Stimulated activated naive CD4-positive, alpha-beta T cell (primary cell): ENCODE data around the gene CHRM1.
A peak's percentile ranks its signal among the peaks of the same experiment; 100 is the strongest.

Experiments
- DNase-seq, 6 experiments: peaks; one replicate each; lab custom pipeline; 2025; lab: John Stamatoyannopoulos, UW

CHRM1 gene

DNA sequence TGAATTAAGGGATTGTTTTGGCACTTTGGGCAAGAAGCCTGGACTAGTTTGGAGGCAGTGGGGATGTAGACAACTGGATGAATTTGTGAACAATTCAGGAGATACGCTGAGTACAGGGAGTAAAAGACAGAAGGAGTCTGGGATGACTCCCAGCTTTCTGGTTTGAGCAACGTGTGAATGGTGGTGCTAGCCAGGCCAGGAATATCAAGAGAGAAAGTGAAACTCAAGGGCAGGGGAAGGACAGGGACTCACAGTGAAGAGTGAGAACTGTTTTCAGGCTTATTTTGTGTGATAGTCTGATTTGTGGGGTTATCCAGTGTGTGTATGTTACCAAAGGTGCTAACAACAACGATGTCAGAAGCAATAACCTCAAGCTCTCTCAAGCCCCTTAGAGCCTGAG lies 15.9 kb downstream of the CHRM1 start:
- DNase-seq, result no peak

DNA sequence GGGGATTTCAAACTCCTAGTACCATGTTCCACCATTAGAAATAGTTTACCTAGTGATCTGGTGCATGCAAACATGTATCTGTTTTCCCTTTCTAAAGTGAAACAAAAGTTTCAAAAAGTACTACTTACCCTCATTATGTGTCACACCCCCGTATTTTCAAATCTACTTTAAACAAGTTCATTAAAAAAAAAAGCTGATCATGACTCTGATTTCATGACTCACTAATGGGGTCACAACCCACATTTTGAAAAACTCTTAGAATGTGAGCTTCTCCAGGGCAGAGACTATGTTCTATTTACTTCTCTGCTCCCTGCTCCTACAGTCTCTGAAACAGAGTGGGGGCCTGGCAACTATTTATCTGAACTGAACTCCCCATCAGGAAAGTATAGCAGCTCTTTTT lies 18.2 kb downstream of the CHRM1 start:
- no peak for DNase-seq

GRCh38 chr11:62898027-62898426 lies 23.1 kb downstream of the CHRM1 start:
- no peak for DNase-seq

DNA sequence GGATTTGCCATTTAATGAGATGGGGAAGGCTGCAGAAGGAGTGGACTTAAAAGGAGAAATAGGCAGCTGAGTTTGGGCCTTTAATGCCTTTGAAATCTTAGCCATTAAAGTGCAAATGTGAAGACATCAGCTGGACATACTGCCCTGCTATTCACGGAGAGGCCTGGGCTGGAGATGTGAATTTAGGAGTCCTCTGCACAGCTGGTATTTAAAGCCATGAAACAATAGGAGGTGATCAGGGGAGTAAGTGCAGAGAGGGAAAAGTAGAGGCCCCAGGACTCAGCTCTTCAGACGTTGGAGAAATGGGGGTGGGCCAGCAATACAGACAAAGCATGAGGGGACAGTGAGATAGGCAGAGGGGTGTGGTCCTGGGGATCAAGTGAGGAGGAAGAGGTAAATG lies 23.9 kb downstream of the CHRM1 start:
- DNase-seq, result no peak

GRCh38 chr11:62896049-62896448 lies 25.1 kb downstream of the CHRM1 start:
- DNase-seq, result no peak

- no peak for DNase-seq
These were observed 25.7 kb downstream of the CHRM1 start for GRCh38 chr11:62895501-62895900.

DNA sequence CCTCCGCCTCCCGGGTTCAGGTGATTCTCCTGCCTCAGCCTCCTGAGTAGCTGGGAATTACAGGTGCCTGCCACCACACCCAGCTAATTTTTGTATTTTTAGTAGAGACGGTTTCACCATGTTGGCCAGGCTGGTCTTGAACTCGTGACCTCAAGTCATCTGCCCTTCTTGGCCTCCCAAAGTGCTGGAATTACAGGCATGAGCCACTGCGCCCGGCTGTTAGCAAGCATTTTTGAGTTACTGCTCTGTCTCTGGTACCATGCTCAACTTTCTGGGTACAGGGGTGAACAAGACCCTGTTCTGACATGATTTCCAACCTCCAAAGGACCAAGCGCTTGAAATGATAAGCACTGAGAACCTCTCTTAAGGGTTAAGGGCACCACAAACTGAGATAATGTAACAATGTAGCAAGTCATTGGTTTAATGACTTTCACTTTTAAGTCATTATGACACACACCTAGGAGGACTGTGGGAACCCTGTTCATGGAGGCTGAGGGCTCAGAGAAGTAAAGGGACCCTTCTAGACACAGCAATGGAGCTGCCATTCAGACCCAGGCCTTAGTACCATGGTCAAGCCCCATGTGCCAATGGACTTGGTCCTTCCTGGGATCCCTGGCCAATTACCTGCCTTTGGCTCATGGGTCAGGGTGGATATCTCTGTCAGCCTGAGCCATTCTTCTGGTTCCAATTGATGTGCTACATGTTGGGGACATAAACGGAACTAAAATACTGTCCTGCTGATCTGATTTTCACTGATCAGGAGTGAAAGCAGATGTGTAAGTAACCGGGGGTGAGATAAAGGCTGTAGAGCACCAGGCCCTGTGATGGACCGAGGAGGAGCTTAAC lies 28.9 kb downstream of the CHRM1 start:
- DNase-seq, result no peak

DNA sequence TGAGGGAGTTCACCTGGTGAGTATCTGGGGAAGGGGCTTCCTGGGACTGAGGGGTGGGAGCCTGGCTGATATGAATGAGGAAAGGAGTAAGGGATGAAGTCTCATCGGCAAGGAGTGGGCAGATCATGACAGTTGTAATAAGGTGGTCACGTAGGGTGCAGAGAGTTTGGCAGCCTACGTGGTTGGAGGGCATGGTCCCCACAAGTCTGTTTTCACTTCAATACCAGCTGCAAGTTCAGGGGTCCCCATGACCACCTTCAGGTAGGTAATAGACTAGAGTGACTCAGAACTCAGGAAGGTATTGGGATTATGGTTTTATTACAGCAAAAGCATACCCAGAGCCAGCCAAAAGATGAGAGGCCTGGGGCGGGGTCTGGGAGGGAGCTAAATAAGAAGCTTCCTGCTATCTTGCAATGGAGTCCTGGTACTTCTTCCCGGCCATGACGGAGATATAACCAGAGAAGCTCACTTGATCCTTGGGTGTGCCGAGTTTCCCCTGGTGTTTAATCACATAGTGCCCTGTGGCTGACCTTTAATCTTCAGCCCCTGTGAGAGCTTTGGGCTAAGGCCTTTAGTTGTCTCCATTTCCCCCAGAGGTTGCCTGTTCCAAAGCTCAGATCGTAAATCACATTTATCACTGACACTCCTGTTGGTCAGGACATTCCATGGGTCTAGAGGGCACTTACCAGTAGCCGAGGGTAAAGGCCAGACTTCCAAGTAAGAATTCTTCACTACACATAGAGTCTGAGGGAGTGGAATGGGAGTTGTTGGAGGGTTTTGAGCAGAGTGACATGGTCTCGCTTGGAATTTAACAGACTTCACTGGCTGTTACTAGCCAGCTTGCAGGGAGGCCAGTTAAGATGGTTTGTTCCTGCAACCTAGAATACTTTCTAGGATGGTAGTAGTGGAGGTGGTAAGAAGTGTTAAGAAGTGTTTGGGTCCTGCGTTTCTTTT lies 31.4 kb downstream of the CHRM1 start:
- DNase-seq, result no peak

DNA sequence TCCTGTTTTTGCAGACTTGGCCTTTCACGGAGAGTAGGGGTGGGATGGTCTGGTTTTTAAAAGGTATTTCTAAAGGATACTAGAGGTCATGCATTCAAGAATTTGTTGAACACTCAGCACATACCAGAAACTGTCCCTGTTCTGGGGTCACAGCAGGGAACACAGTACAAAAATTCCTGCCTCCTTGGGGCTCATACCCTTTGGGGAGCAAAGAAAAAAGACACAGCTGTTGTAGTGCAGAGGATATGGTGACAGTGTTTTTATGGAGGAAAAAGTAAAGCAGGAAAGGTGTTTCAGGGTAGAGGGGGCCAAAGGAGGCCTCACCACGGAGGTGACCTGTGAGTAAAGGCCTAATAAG lies 32.1 kb downstream of the CHRM1 start:
- DNase-seq, result no peak

- no peak for DNase-seq
These were observed 32.8 kb downstream of the CHRM1 start for GRCh38 chr11:62888406-62888805.

- no peak for DNase-seq
These were observed 35.9 kb downstream of the CHRM1 start for GRCh38 chr11:62885137-62885750.

GRCh38 chr11:62883673-62884072 lies 37.5 kb downstream of the CHRM1 start:
- DNase-seq, result no peak

DNA sequence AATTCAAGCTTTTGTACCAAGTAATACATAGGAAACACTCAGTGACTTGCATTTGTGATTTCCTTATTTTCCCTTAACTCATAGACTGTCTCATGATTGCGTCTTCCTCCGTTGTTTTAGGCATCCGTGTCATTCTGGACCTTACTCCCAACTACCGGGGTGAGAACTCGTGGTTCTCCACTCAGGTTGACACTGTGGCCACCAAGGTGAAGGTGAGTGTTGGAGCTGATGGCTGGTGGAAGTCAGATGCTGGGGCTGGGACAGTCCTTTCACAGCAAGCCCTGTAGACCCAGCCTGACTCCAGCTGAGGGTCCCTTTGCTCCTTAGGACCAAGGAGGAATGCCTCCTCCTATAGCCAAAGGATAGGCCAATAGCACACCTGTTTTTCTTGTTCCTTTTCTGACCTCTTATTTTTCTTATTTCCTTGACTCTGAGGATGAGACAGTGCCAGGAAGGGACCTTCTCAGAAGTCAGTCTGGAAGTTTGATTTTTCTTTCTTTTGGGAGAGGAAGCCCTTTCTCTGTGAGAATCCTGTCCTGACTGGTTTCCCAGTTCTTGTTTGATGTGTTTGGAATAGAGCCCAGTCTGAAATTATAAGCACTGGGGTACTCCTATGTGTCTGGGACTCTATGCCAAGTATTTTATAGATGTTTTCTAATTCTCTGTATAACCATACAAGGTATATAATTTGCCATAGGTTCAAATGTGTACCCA lies 38.2 kb downstream of the CHRM1 start:
- DNase-seq, result no peak

DNA sequence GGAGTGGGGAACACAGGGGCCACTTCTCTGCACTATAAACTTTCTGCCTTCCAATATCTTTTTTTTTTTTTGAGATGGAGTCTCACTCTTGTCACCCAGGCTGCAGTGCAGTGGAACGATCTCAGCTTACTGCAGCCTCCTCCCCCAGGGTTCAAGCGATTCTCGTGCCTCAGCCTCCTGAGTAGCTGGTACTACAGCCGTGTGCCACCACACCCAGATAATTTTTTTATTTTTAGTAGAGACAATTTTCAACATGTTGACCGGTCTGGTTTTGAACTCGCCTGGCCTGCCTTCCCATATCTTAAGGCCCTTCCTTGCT lies 38.8 kb downstream of the CHRM1 start:
- no peak for DNase-seq

- peak; percentile 85 to 97 (median 90) for DNase-seq
These were observed 39.4 kb downstream of the CHRM1 start for GRCh38 chr11:62881579-62882430.

DNA sequence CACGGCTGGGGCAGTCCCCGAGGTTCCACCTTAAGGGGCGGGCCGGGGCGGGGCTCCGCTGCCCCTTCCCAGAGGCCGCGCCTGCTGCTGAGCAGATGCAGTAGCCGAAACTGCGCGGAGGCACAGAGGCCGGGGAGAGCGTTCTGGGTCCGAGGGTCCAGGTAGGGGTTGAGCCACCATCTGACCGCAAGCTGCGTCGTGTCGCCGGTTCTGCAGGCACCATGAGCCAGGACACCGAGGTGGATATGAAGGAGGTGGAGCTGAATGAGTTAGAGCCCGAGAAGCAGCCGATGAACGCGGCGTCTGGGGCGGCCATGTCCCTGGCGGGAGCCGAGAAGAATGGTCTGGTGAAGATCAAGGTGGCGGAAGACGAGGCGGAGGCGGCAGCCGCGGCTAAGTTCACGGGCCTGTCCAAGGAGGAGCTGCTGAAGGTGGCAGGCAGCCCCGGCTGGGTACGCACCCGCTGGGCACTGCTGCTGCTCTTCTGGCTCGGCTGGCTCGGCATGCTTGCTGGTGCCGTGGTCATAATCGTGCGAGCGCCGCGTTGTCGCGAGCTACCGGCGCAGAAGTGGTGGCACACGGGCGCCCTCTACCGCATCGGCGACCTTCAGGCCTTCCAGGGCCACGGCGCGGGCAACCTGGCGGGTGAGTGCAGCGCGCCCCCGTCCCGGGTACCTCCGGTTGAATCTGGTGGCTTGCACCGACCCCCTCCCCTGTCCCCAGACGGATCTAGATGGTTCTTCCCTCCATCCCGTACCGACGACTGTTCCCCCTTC lies 40.2 kb downstream of the CHRM1 start, which contains the start of gene SLC3A2:
Gene SLC3A2, plus strand, starts transcription at position 94 of the 776 bp plus-strand sequence. Its CDS starts 128 bp downstream, at position 222.
- peak; percentile 78 to 97 (median 88) for DNase-seq

DNA sequence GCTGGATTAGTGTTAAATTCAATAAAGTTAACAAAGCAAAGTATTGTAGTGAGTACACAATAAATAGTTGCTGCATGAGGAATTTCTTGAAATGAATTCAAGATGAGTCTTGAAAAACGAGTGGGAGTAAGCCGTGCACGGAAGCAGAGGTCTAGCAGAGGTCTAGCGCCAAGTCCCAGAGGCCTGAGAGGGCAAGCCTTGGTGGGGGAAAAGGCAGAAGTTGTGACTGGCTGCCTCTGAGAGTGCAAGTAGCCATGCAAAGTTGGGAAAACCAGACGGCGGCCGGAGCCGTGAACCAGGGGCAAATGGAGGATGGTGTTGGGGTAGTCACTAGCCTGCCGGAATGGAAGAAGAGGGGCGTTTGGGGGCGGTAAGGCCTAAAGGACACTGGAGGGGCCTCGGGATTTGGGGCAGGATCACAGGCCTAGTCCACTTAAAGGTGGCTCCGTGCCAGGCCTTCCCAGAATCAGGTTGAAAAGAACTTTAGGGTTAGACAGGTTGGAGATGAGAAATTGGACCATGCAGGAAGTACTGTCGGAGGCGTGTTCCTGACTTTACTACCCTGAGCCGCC lies 40.8 kb downstream of the CHRM1 start:
- DNase-seq, result no peak

- DNase-seq, result no peak
These were observed 41.8 kb downstream of the CHRM1 start for GRCh38 chr11:62879235-62879978.

DNA sequence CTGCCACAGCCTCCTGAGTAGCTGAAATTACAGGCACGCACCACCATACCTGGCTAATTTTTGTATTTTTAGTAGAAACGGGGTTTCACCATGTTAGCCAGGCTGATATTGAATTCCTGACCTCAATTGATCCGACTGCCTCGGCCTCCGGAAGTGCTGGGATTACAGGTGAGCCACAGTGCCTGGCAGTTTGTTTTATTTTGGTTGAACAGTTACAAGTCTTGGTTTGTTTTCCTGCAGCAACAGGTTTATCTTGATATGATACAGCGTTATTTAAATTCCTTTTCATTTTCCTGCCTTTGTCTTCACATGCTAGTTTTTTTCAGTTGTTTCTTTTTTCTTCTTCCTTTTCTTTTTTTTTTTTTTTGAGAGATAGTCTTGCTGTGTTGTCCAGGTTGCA lies 44.5 kb downstream of the CHRM1 start:
- no peak for DNase-seq
